ENCODE results near the gene ACSS1.
A peak's percentile ranks its signal among the peaks of the same experiment; 100 is the strongest.

Gene ACSS1

GRCh38 chr20:25067102-25067987 is 9.4 kb upstream of the ACSS1 start:
- H3K27ac ChIP-seq: no peak overlapping the region
- TF ChIP-seq, protein P1, sequence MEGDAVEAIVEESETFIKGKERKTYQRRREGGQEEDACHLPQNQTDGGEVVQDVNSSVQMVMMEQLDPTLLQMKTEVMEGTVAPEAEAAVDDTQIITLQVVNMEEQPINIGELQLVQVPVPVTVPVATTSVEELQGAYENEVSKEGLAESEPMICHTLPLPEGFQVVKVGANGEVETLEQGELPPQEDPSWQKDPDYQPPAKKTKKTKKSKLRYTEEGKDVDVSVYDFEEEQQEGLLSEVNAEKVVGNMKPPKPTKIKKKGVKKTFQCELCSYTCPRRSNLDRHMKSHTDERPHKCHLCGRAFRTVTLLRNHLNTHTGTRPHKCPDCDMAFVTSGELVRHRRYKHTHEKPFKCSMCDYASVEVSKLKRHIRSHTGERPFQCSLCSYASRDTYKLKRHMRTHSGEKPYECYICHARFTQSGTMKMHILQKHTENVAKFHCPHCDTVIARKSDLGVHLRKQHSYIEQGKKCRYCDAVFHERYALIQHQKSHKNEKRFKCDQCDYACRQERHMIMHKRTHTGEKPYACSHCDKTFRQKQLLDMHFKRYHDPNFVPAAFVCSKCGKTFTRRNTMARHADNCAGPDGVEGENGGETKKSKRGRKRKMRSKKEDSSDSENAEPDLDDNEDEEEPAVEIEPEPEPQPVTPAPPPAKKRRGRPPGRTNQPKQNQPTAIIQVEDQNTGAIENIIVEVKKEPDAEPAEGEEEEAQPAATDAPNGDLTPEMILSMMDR (conservative IDR thresholded peaks at IDR 0.05): no peak

DNA sequence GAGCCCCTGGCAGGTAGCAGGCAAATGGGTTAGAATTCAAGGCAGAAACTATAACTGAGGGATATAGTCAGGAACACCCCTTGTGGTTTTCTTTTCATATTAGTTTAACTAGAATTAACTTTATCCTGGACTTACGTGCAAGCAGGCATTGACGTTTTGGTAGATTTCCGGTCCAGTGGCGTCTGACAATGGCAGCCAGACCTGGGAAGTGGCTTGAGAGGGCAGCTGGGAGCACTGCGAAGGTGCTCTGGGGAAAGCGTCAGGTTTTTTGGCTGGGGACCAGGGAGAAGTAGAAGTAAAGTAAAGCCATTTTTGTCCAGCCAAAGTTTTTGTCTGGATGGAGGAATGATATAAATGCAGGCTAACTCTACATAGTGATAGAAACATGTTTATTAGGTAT is 8.4 kb upstream of the ACSS1 start:
- no peak overlapping the region for H3K27ac ChIP-seq
- TF ChIP-seq ZFX (IDR thresholded peaks at IDR 0.05): no peak
- TF ChIP-seq, protein P1 (conservative IDR thresholded peaks at IDR 0.05): no peak

DNA sequence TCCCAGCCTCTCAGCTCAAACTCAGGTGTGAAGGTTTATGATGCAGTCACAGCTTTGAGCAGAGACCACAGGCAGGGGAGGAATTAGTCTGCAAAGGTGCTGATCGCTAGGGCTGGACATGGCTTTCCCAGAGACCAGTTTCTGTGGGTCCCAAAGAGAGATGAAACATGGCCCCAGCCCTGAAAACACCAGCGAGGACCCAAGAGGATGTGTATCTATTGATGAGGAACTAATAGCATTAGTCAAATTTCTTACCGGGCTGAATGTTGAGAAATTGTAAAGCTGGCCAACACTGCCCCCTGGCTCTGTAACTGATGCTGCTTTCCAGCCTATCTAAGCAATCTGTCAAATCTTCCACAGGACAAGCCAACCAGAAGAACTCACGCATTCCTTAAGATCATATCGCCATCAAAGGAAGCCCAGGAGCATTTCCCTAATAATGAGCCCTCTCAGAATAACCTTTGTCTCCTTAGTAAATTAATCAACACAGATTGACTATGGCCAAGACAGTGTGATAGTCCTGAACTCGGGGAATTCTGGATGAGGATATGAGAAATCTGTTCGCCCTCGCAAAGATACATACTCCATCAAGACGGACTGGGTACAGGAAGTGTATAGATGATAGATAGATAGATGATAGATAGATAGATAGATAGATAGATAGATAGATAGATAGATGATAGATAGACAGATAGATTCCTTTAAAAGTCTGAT is 7.8 kb upstream of the ACSS1 start:
- TF ChIP-seq ZFX (IDR thresholded peaks at IDR 0.05): no peak
- TF ChIP-seq, protein P1 (conservative IDR thresholded peaks at IDR 0.05): peak; percentile 85

DNA sequence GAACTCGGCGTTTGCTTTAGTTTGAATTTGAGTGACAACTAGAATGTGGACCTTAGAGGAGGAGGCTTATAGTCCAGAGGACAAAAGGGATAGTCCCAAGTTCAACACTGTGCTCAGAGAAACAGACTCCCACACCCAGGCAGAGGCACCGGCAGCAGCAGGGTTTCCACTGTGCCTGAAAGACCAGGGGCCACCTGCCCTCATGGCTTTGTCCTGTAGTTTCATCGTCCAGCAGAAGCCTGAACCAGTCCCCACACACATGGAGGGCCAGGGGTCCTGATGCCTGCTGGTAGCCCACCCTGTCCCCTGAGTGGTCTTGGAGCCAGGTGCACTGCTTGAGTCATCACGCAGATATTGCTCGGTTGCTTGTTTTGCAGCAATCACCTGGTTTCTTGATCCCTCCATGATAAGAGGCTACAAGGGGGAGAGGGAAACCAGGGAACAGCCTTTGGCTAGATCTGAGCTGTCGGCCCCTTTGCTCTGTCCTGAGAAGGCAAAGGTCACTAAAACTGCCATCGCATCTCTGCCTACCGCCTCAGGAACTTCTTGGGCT is 7.2 kb upstream of the ACSS1 start:
- TF ChIP-seq ZFX (IDR thresholded peaks at IDR 0.05): no peak
- TF ChIP-seq, protein P1 (conservative IDR thresholded peaks at IDR 0.05): no peak
- no peak overlapping the region for H3K27ac ChIP-seq

More for the DNA sequence above, 7.8 kb upstream of the ACSS1 start:
- H3K27ac ChIP-seq: no peak overlapping the region

DNA sequence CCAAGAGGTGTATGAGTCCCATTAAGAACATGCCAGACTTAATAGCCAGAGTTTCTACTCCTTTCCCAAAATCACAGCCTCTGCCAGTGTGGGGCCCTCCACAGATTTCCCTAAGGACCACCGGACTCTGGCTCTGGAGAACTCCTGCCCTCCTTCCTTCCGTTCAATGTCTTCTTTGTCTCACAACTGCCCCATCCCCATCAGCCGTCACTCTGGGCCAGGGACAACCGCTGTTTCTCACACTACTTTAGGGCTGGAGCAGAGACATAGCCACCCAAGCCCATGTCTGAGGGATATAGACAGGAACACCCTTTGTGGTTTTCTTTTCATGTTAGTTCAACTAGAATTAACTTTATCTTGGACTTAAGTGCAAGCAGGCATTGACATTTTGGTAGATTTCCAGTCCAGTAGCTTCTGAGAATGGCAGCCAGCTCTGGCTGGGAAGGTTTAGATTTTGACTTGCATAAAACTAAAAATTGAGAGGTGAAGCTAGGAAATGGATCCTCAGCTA is 6.7 kb upstream of the ACSS1 start:
- no peak for TF ChIP-seq ZFX (IDR thresholded peaks at IDR 0.05)
- TF ChIP-seq, protein P1 (conservative IDR thresholded peaks at IDR 0.05): no peak
- no peak overlapping the region for H3K27ac ChIP-seq

DNA sequence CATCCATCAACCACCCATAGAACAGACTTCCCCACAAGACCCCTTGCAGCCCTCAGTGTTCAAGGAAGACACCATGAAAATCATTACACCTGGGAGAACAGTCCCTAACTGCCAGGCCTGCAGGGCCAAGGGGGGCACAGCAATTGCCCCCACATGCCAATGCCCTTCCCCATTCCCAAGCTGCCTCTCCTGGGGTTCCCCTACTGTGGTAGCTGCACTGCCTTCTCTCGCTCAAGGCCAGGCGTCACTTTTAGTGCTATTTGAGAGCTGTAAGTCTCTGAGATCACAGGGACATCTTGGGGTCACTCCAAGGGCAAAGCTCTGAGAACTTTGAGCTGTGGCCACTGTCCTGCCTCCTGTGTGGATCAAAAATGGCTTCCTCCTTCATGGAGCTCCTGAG is 6.0 kb upstream of the ACSS1 start:
- TF ChIP-seq, protein P1 (conservative IDR thresholded peaks at IDR 0.05): no peak
- TF ChIP-seq ZFX (IDR thresholded peaks at IDR 0.05): no peak
- H3K27ac ChIP-seq: no peak overlapping the region

DNA sequence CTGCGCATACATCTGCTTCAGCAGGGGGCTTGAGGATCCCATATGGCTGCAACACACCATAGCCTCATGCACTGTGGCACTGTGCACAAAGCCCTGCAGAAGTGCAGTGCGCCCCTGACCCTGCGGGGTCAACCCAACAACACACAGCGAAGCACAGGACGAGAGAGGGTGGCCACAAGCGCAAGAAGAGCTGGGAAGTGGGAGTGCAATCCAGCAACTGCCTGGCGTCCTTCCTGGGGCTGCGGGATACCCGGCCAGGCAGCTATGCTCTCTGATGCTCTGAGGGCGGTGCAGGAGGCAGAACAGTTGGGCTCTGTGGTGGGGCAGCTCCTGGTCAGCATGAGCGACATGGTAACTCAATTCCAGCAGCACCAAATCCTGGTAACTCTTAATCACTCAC is 5.6 kb upstream of the ACSS1 start:
- H3K27ac ChIP-seq: no peak overlapping the region
- TF ChIP-seq, protein P1 (conservative IDR thresholded peaks at IDR 0.05): no peak
- no peak for TF ChIP-seq ZFX (IDR thresholded peaks at IDR 0.05)
